NB4 (cell line): ENCODE data around the gene RHPN2.

ENCODE experiments used
- POLR2A ChIP-seq: IDR thresholded peaks from 2 replicates; pipeline ENCODE4 v1.6.1; 2011; ENCODE audit warnings: mild to moderate bottlenecking; ENCODE audit not compliant: insufficient read length; ENCODE audit errors: extremely low read depth
- TF ChIP-seq, protein P1 (sequence below): IDR thresholded peaks from one replicate; pipeline ENCODE4 v1.5.1; 2012; ENCODE audit warnings: low read depth, low read length

DNA sequence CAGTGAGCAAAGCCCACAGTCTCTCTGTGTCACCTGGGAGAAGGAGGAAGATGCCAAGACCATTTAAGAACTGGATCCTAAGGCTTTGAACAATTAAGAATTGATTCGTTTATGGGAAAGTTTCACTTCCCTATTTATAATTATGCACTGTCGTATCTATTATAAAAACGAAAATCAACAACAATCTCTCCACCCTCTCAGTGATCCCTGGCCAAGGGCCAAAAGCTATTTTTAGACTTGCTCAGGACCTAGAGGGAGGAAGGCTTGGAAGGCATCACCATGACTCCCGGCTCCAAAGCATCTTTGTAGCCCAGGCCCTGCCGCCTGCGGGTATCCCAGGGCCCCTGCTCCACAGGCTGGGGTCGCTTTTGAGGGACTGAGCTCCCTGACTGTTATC lies 1.3 kb downstream of the RHPN2 start:
- TF ChIP-seq, protein P1, sequence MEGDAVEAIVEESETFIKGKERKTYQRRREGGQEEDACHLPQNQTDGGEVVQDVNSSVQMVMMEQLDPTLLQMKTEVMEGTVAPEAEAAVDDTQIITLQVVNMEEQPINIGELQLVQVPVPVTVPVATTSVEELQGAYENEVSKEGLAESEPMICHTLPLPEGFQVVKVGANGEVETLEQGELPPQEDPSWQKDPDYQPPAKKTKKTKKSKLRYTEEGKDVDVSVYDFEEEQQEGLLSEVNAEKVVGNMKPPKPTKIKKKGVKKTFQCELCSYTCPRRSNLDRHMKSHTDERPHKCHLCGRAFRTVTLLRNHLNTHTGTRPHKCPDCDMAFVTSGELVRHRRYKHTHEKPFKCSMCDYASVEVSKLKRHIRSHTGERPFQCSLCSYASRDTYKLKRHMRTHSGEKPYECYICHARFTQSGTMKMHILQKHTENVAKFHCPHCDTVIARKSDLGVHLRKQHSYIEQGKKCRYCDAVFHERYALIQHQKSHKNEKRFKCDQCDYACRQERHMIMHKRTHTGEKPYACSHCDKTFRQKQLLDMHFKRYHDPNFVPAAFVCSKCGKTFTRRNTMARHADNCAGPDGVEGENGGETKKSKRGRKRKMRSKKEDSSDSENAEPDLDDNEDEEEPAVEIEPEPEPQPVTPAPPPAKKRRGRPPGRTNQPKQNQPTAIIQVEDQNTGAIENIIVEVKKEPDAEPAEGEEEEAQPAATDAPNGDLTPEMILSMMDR, result no peak
- TF ChIP-seq POLR2A, result no peak
